MM.1S (cell line): ENCODE data around the gene EZH1.
"Not testable (repeated sequence)": the region's sequence is repeated elsewhere in the genome, so short reads cannot be mapped to it uniquely, and the experiment has no call there.

Experiments
- DNase-seq: peaks from one replicate; pipeline ENCODE4 v3.0.0-alpha.2; 2015
- H2AFZ ChIP-seq: fragments of 300-600 bp; sonication (generic); 2 replicates; pipeline ENCODE4 v1.6.0; 2016; ENCODE audit warnings: antibody characterized with exemption, low read length
- H3F3A ChIP-seq: fragments of 300-600 bp; sonication (generic); 2 replicates; pipeline ENCODE4 v1.6.1; 2016; ENCODE audit warnings: mild to moderate bottlenecking, antibody characterized with exemption, low read length, moderate library complexity, mixed read lengths; ENCODE audit not compliant: insufficient read depth
- H3K27ac ChIP-seq: fragments of 300-600 bp; sonication (generic); 2 replicates; pipeline ENCODE4 v1.5.1; 2016; ENCODE audit warnings: mild to moderate bottlenecking, low read length
- H3K27me3 ChIP-seq: fragments of 300-600 bp; sonication (generic); replicated peaks from 2 replicates; pipeline ENCODE4 v1.6.0; 2016; ENCODE audit warnings: low read length; ENCODE audit not compliant: insufficient read depth
- H3K36me3 ChIP-seq: fragments of 300-600 bp; sonication (generic); replicated peaks from 2 replicates; pipeline ENCODE4 v1.6.1; 2016; ENCODE audit warnings: mild to moderate bottlenecking, low read length, mixed read lengths; ENCODE audit not compliant: insufficient read depth
- H3K4me1 ChIP-seq: fragments of 300-600 bp; sonication (generic); 2 replicates; pipeline ENCODE4 v1.6.1; 2016; ENCODE audit warnings: low read length, mixed read lengths
- H3K4me2 ChIP-seq: fragments of 300-600 bp; sonication (generic); 2 replicates; pipeline ENCODE4 v1.6.0; 2016; ENCODE audit warnings: low read depth, low read length
- H3K4me3 ChIP-seq: fragments of 300-600 bp; sonication (generic); 2 replicates; pipeline ENCODE4 v1.5.1; 2016; ENCODE audit warnings: low read length, mixed read lengths
- H3K79me2 ChIP-seq: fragments of 300-600 bp; sonication (generic); 2 replicates; pipeline ENCODE4 v1.6.1; 2016; ENCODE audit warnings: mixed run types, low read length, mixed read lengths
- H3K9ac ChIP-seq: fragments of 300-600 bp; sonication (generic); 2 replicates; pipeline ENCODE4 v1.6.1; 2016; ENCODE audit warnings: low read length, mixed read lengths
- H3K9me2 ChIP-seq: fragments of 300-600 bp; sonication (generic); replicated peaks from 2 replicates; pipeline ENCODE4 v1.6.1; 2016; ENCODE audit warnings: mild to moderate bottlenecking, low read length, mixed read lengths; ENCODE audit not compliant: insufficient read depth
- H3K9me3 ChIP-seq: fragments of 300-600 bp; sonication (generic); replicated peaks from 2 replicates; pipeline ENCODE4 v1.6.1; 2016; ENCODE audit warnings: mild to moderate bottlenecking, low read length, mixed read lengths; ENCODE audit not compliant: insufficient read depth
- H4K20me1 ChIP-seq: fragments of 300-600 bp; sonication (generic); 2 replicates; pipeline ENCODE4 v1.6.1; 2016; ENCODE audit warnings: mild to moderate bottlenecking, low read length, moderate library complexity, mixed read lengths; ENCODE audit not compliant: insufficient read depth
- CTCF ChIP-seq: fragments of 300-600 bp; sonication (generic); IDR thresholded peaks from 2 replicates; pipeline ENCODE4 v1.5.1; 2016; ENCODE audit warnings: antibody characterized with exemption, low read length, mixed read lengths
- EZH2 ChIP-seq: fragments of 300-600 bp; sonication (generic); optimal IDR thresholded peaks from 2 replicates; pipeline ENCODE3; 2017; ENCODE audit warnings: low read depth, mild to moderate bottlenecking, antibody characterized with exemption, low read length, mixed read lengths
- EZH2phosphoT487 ChIP-seq: fragments of 300-600 bp; sonication (generic); IDR thresholded peaks from 2 replicates; pipeline ENCODE4 v1.6.1; 2018; ENCODE audit warnings: antibody characterized with exemption, low read length

Gene EZH1

GRCh38 chr17:42660692-42661345, 84.0 kb downstream of the EZH1 start:
- no peaks in the 10 kb centered on the region for H3K9me2 ChIP-seq
- H3K27ac ChIP-seq: no peak overlapping the region

GRCh38 chr17:42659932-42660274, 84.9 kb downstream of the EZH1 start:
- not testable (repeated sequence) for H3K36me3 ChIP-seq, H2AFZ ChIP-seq, H3K9me2 ChIP-seq, H3K9me3 ChIP-seq, H3K27me3 ChIP-seq, DNase-seq, H4K20me1 ChIP-seq
- Histone ChIP-seq H3K79me2 (peaks cover 11% of the 10 kb centered on the region), H3K4me1 (peaks cover 23% of the 10 kb centered on the region), H3K4me3 (peak overlapping the region; percentile 84), H3K4me2 (peak overlapping the region; percentile 94), H3K27ac (peak overlapping the region; percentile 77; the same call in 1 of the 2 replicates), H3K9ac (peak overlapping the region; percentile 83; the same call in 1 of the 2 replicates), H3F3A (peaks cover 21% of the 10 kb centered on the region)

More at GRCh38 chr17:42660692-42661345, 84.0 kb downstream of the EZH1 start:
- Histone ChIP-seq H2AFZ (no peak overlapping the region), H3K27me3 (no peaks in the 10 kb centered on the region), H3K4me1 (peaks cover 16% of the 10 kb centered on the region), H3K9me3 (no peaks in the 10 kb centered on the region), H3K79me2 (peaks cover 11% of the 10 kb centered on the region), H3K36me3 (no peaks in the 10 kb centered on the region), H4K20me1 (no peaks in the 10 kb centered on the region), H3K9ac (no peak overlapping the region), H3K4me3 (no peak overlapping the region), H3F3A (peaks cover 15% of the 10 kb centered on the region), H3K4me2 (no peak overlapping the region; the same call in 1 of the 2 replicates)
- no peak for TF ChIP-seq CTCF
- TF ChIP-seq EZH2phosphoT487: no peak
- TF ChIP-seq EZH2: no peak
- DNase-seq: no peak

GRCh38 chr17:42659079-42659931, 85.5 kb downstream of the EZH1 start, which contains the start of gene TUBG2:
Gene TUBG2 (plus strand): TSS chr17:42659284. CDS start chr17:42659504, 220 bp downstream.
- peak within 1 kb of the TSS; percentile 77 for H3K27ac ChIP-seq
- H3F3A ChIP-seq: peaks cover 25% of the 10 kb centered on the region
- H3K27me3 ChIP-seq: no peaks in the 10 kb centered on the region
- peaks cover 23% of the 10 kb centered on the region for H3K4me1 ChIP-seq
- peak within 1 kb of the TSS; percentile 83 for H3K9ac ChIP-seq
- TF ChIP-seq EZH2 (no peak), CTCF (no peak), EZH2phosphoT487 (no peak)
- peak within 1 kb of the TSS; percentile 84 for H3K4me3 ChIP-seq
- no peaks in the 10 kb centered on the region for H3K9me2 ChIP-seq
- no peaks in the 10 kb centered on the region for H3K36me3 ChIP-seq
- H3K4me2 ChIP-seq: peak within 1 kb of the TSS; percentile 94
- H3K79me2 ChIP-seq: peaks cover 11% of the 10 kb centered on the region
- no peaks in the 10 kb centered on the region for H4K20me1 ChIP-seq
- peak within 1 kb of the TSS; percentile 51 for H2AFZ ChIP-seq
- no peaks in the 10 kb centered on the region for H3K9me3 ChIP-seq
- peak; percentile 92 for DNase-seq
